Activated CD8-positive, alpha-beta memory T cell treated with anti-CD3 and anti-CD28 coated beads for 48 hours (primary cell): ENCODE results near the gene VAPA.
"Not testable (repeated sequence)": the region's sequence is repeated elsewhere in the genome, so short reads cannot be mapped to it uniquely, and the experiment has no call there.

ENCODE experiments used
- DNase-seq, 3 experiments: peaks; one replicate each; pipeline ENCODE4 v3.0.0-alpha.2; 2020; ENCODE audit warnings: low read depth in 2 of 3, low spot score in 2 of 3

The VAPA gene

GRCh38 chr18:9885170-9886004 is 28.4 kb upstream of the VAPA start, which contains the start of gene TXNDC2:
TSS of gene TXNDC2 (plus strand) at chr18:9885973. CDS start at chr18:9886681, 708 bp downstream.
- no peak for DNase-seq

GRCh38 chr18:9886005-9886348 is 27.8 kb upstream of the VAPA start:
- DNase-seq = no peak

GRCh38 chr18:9887992-9888391 is 25.8 kb upstream of the VAPA start:
- DNase-seq = no peak

DNA sequence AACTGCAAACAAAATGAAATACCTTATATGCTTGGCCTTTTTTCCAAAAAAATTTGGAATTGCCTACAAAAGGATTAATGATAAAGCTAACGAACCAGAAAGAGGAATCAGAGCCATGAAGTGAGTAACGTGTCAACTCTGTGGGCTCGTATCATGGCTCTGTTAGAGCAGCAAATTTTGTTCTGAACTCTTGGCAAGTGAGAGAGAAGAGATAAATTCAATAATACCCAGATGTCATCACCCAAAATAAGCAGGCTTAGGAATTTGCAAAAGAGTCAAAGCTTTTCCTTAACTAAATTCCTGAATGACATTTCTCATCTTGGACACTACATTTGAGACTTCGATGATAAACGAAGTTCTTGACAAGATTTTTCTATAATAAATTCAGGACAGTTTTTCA is 23.6 kb upstream of the VAPA start:
- no peak for DNase-seq

- DNase-seq = no peak
These were observed 22.9 kb upstream of the VAPA start for GRCh38 chr18:9890957-9891356.

GRCh38 chr18:9891515-9891914 is 22.3 kb upstream of the VAPA start:
- not testable (repeated sequence) for DNase-seq

GRCh38 chr18:9894454-9895068 is 19.3 kb upstream of the VAPA start:
- DNase-seq = no peak

- no peak for DNase-seq
These were observed 16.7 kb upstream of the VAPA start for GRCh38 chr18:9897129-9897528.

DNA sequence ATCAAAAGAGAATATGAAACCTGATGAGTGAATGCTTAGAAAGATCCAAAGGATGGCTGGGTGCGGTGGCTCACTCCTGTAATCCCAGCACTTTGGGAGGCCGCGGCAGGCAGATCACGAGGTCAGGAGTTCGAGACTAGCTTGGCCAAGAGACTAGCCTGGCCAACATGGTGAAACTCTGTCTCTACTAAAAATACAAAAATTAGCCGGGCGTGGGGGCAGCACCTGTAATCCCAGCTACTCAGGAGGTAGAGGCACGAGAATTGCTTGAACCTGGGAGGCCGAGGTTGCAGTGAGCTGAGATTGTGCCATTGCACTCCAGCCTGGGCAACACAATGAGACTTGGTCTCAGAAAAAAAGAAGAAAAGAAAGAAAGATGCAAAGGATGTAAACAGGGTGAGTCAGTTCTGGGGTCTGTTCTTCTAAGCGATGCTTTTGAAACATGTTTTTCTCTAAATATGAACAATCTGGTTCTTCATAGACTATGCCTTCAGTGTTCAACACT is 16.0 kb upstream of the VAPA start:
- not testable (repeated sequence) for DNase-seq

DNA sequence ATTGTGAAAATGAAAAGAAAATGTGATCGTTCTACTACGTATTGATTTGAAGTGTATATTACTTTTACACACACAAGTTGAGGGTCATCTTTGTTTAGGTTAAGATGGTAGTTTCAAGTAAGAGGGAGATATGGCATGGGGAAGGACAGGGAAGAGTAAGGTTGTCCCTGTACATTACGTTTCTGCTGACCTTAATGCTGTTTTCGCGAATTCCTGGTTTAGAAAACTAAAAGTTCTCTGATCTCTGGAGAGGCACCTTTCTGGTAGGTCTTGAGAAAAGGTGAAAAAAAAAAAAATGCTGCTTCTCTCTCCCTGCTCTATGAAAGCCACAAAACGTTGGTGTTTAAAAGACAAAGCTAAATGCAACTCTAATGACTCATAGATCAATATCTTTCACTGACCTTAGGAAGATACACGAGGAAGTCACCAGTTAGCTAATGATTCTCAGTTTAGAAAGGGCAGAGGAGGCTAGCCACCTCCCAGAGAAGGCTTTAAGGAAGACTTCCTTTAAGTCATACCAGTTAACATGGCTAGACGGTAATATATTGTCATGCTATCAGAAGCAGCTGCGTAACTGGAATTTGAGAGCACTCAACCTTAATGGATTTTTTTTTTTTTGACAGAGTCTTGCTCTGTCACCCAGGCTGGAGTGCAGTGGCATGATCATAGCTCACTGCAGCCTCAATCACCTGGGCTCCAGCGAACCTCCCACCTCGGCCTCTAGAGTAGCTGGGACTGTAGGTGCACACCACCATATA is 14.8 kb upstream of the VAPA start:
- DNase-seq = no peak

DNA sequence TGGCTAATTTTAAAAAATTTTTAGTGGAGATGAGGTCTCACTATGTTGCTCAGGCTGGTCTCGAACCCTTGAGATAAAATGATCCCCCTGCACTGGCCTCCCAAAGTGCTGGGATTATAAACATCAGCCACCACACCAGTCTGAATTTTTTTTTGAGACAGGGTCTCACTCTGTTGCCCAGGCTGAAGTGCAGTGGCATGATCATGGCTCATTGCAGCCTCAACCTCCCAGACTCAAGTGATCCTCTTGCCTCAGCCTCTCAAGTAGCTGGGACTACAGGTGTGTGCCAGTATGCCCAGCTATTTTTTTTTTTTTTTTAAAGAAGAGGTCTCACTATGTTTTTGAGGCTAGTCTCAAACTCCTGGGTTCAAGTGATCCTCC is 14.3 kb upstream of the VAPA start:
- not testable (repeated sequence) for DNase-seq

DNA sequence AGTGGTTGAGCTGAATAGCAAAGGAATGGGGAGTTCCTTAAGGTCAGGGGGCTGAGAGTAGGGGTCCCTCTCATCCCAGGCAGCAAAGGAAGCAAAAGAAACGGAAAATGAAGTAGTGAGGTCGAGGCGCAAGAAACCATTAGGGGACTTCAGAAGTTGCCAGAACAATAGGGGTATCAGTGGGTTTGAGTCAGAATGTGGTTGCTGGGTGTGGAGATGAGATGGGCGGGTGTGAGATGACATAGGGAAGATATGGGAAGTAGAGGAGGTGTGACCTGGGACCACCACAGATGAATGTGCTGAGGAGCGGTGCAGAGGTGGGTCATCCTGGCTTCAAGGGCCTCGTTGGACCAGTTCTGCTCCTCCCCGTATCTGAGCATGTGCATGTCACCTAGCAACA is 13.1 kb upstream of the VAPA start:
- no peak for DNase-seq

DNA sequence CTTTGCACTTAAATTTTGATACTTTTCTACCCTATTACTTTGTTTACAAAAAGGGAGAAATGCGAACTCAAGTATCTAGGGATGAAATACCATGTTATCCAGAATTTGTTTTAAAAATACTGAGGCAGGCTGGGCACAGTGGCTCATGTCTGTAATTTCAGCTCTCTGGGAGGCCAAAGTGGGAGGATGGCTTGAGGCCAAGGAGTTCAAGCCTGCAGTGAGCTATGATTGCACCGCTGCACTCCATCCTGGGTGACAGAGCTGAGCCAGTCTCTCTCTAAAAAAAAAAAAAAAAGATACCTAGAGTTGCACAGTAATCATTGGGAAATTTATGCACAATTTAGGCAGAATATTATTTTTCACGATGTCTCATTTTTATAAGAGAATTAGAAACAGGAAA is 12.4 kb upstream of the VAPA start:
- DNase-seq = no peak

- not testable (repeated sequence) for DNase-seq
These were observed 11.6 kb upstream of the VAPA start for GRCh38 chr18:9902264-9902663.

DNA sequence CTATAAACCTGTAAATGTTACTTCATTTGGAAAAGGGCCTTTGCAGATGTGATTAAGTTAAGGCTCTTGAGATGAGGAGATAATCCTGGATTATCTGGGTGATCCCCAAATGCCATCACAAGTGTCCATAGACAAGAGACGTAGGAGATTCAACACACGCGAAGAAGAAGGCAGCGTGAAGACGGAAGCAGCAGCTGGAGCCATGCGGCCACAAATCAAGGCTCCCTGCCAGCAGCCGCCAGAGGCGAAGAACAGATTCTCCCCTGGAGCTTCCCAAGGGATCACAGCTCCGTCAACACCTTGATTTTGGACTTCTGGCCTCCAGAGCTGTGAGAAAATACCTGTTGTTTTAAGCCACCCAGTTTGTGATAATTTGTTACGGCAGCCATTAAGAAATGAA is 11.0 kb upstream of the VAPA start:
- no peak for DNase-seq

DNA sequence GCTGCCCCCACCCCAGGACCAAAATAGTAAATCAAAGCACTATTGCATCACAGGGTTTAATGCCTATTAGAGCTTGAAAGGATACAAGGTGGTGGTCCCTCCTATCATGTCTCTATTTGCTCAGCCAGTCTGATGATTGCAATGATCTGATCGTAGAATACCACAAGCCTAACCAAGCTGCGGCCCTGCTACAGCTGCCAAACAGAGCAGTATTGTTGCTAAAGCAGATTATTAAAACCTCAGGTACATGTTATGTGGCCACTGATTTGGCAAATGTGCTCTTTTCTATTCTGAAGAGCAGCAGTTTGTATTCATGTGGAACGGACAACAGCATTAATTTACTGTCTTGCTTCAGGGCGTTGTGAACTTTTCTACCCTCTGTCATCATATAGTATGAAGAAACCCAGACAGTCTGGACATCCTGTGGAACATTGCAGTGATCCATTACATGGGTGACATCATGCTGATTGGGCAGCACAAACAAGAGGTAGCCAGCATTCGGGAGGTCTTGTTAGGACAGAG is 8.4 kb upstream of the VAPA start:
- DNase-seq = no peak

GRCh38 chr18:9906481-9906880 is 7.3 kb upstream of the VAPA start:
- DNase-seq = no peak

- DNase-seq = no peak
These were observed 5.9 kb upstream of the VAPA start for GRCh38 chr18:9907867-9908266.

GRCh38 chr18:9910071-9910470 is 3.7 kb upstream of the VAPA start:
- no peak for DNase-seq

DNA sequence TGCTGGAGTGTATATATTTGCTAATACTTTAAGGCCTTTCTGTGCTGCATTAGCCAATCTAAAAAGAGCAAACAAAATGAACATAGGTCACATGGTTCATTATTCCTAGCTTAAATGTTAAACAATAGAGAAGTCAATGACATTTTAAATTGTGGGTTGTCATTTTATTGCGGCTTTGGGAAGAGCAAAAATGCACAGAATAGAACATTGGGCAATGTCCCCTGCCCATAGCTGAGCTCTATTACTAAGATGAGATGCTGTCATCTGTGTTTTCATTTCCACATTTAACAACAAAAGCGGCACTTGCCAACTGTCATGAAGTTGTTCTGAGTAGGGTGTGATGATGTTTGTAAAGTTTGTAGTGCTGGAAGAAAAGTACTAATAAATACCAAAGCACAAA is 3.2 kb upstream of the VAPA start:
- no peak for DNase-seq

DNA sequence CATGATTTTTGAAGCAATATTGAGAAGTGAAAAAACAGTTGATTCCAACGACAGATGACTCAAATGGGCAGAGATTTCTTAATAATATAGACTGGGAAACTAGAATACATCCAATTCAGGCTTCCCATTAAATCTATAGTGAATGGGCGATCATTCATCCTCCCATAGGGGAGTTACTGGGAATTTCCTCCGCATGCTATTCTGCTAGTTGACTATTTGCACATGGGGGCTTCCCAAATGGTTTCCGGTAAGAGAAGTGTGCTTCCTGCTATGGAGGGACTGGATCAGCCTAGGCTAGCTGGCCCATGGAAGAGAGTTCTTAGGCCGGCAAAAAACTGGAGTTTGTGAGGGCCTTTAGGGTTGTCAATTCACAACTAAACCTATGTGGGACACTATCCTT is 2.6 kb upstream of the VAPA start:
- DNase-seq = no peak

DNA sequence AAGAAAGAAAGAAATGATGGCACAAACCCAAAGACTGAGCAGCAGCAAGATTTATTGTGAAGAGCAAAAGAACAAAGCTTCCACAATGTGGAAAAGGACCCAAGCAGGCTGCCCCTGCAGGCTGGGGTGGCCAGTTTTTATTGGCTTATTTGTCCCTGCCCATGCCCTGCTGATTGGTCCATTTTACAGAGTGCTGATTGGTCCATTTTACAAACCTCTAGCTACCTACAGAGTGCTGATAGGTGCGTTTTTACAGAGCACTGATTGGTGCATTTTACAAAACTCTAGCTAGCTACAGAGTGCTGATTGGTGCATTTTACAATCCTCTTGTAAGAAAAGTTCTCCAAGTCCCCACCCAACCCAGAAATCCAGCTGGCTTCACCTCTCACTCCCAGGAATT is 1.5 kb upstream of the VAPA start:
- not testable (repeated sequence) for DNase-seq
